22Rv1 (cell line): Measurements from ENCODE around the gene RALBP1.

ENCODE experiments used
- H3K27ac ChIP-seq: fragments of 450-650 bp; 2 replicates; pipeline ENCODE4 v1.5.1; 2017
- CTCF ChIP-seq: fragments of 450-650 bp; IDR thresholded peaks from 2 replicates; pipeline ENCODE4 v1.5.1; 2017; ENCODE audit warnings: mild to moderate bottlenecking
- ZFX ChIP-seq: fragments of 450-650 bp; IDR thresholded peaks from 2 replicates; pipeline ENCODE4 v1.6.1; 2017; ENCODE audit warnings: antibody characterized with exemption, borderline replicate concordance

RALBP1 gene

GRCh38 chr18:9537677-9538076 is 62.4 kb downstream of the RALBP1 start:
- TF ChIP-seq CTCF: no peak
- no peak for TF ChIP-seq ZFX
- no peak overlapping the region for H3K27ac ChIP-seq

- TF ChIP-seq CTCF (no peak), ZFX (no peak)
- no peak overlapping the region for H3K27ac ChIP-seq
Measured at GRCh38 chr18:9539283-9539682, 64.0 kb downstream of the RALBP1 start.

- TF ChIP-seq CTCF (no peak), ZFX (no peak)
- H3K27ac ChIP-seq: no peak overlapping the region
Measured at GRCh38 chr18:9539938-9540337, 64.6 kb downstream of the RALBP1 start.

GRCh38 chr18:9542924-9543323 is 67.6 kb downstream of the RALBP1 start:
- no peak overlapping the region for H3K27ac ChIP-seq
- TF ChIP-seq CTCF: no peak
- TF ChIP-seq ZFX: no peak

GRCh38 chr18:9545029-9545428 is 69.7 kb downstream of the RALBP1 start:
- H3K27ac ChIP-seq: no peak overlapping the region
- TF ChIP-seq ZFX (no peak), CTCF (no peak)

- no peak overlapping the region for H3K27ac ChIP-seq
- TF ChIP-seq ZFX: no peak
- TF ChIP-seq CTCF: no peak
Measured at GRCh38 chr18:9546468-9546867, 71.2 kb downstream of the RALBP1 start.

- H3K27ac ChIP-seq: no peak overlapping the region
- TF ChIP-seq CTCF: no peak
- no peak for TF ChIP-seq ZFX
Measured at GRCh38 chr18:9547782-9548181, 72.5 kb downstream of the RALBP1 start.
